Keratinocyte (primary cell): ENCODE data around the gene CGNL1. TPM values are rescaled to one million over a fixed set of nuclear protein-coding genes. Genes with fewer than 3 reads are reported as not detected.

Source experiments
- DNase-seq: peaks from one replicate; pipeline ENCODE4 v3.0.0-alpha.2; 2011; ENCODE audit warnings: low read depth, missing footprints, low spot score
- FAIRE-seq: peaks from 2 replicates; lab custom pipeline; 2011; peaks lifted over from hg19 to GRCh38; lab: Jason Lieb, UNC
- H2AFZ ChIP-seq: 2 replicates; pipeline ENCODE4 v1.6.0; 2012; ENCODE audit warnings: low read length, control low read depth, inconsistent platforms; ENCODE audit not compliant: control insufficient read depth
- H3K27ac ChIP-seq: 2 replicates; pipeline ENCODE4 v1.5.1; 2011; ENCODE audit warnings: low read length; ENCODE audit not compliant: control insufficient read depth, insufficient read depth
- H3K27me3 ChIP-seq: 3 replicates; pipeline ENCODE4 v1.6.0; 2011; ENCODE audit warnings: low read length; ENCODE audit not compliant: control insufficient read depth, insufficient read depth; ENCODE audit errors: extremely low read depth
- H3K36me3 ChIP-seq, 2 experiments: 2 replicates in 1 of 2; 3 replicates in 1 of 2; pipeline ENCODE4 v1.5.1; 2011; ENCODE audit warnings: low read length in 2 of 2, mild to moderate bottlenecking in 1 of 2; ENCODE audit not compliant: control insufficient read depth in 2 of 2, insufficient read depth in 2 of 2; ENCODE audit errors: extremely low read depth in 1 of 2
- H3K4me1 ChIP-seq: 3 replicates; pipeline ENCODE4 v1.5.1; 2011; ENCODE audit warnings: low read length; ENCODE audit not compliant: control insufficient read depth, insufficient read depth; ENCODE audit errors: extremely low read depth
- H3K4me2 ChIP-seq: 3 replicates; pipeline ENCODE4 v1.6.0; 2011; ENCODE audit warnings: low read depth, low read length; ENCODE audit not compliant: control insufficient read depth, insufficient read depth; ENCODE audit errors: extremely low read depth
- H3K4me3 ChIP-seq, 3 experiments: fragments of 200-600 bp in 1 of 3; sonication (generic) in 1 of 3; 2 replicates in 2 of 3; 3 replicates in 1 of 3; pipeline ENCODE4 v1.5.1; 2011 to 2016; ENCODE audit warnings: low read length in 3 of 3, mild to moderate bottlenecking in 3 of 3, control low read depth in 2 of 3, inconsistent platforms in 1 of 3, low read depth in 1 of 3, mixed read lengths in 1 of 3, mixed run types in 1 of 3, moderate library complexity in 1 of 3; ENCODE audit not compliant: control insufficient read depth in 2 of 3, insufficient read depth in 2 of 3; ENCODE audit errors: extremely low read depth in 1 of 3
- H3K79me2 ChIP-seq: 2 replicates; pipeline ENCODE4 v1.6.0; 2012; ENCODE audit warnings: low read length; ENCODE audit not compliant: control insufficient read depth, insufficient read depth
- H3K9ac ChIP-seq: 3 replicates; pipeline ENCODE4 v1.6.0; 2011; ENCODE audit warnings: low read length; ENCODE audit not compliant: control insufficient read depth, insufficient read depth; ENCODE audit errors: extremely low read depth
- H3K9me1 ChIP-seq: 3 replicates; pipeline ENCODE4 v1.6.0; 2011; ENCODE audit warnings: low read length; ENCODE audit not compliant: control insufficient read depth, insufficient read depth; ENCODE audit errors: extremely low read depth
- H3K9me3 ChIP-seq: 2 replicates; pipeline ENCODE4 v1.5.1; 2012; ENCODE audit warnings: low read depth, low read length; ENCODE audit not compliant: control insufficient read depth
- H4K20me1 ChIP-seq: 3 replicates; pipeline ENCODE4 v1.6.0; 2011; ENCODE audit warnings: low read length; ENCODE audit not compliant: control insufficient read depth, insufficient read depth; ENCODE audit errors: extremely low read depth
- EZH2 ChIP-seq: IDR thresholded peaks from one replicate; pipeline ENCODE4 v1.6.1; 2012; ENCODE audit warnings: inconsistent platforms, mild to moderate bottlenecking, low read length, moderate library complexity
- dilution Hi-C: fragments of 300-500 bp; cut with MboI; formaldehyde crosslinking; loops from one replicate; pipeline ENCODE4 v1.7.0; 2020; ENCODE audit warnings: low sequenced_read_pairs; ENCODE audit not compliant: extremely low pct_ligation_motif_present
- polyA plus RNA-seq, 5 experiments: library from polyadenylated mRNA; depleted of rRNA in 3 of 5; stranded (reverse) in 3 of 5; stranded (forward) in 1 of 5; unstranded in 1 of 5; fragments of >200 nt; gene quantifications; 1 replicate in 1 of 5; 2 replicates in 3 of 5; 3 replicates in 1 of 5; pipeline versions ENCODE4 v1.2.1 to v1.2.3, GENCODE V29; 2011 to 2012; ENCODE audit warnings: missing spikeins in 2 of 5, low read depth in 1 of 5, low replicate concordance in 1 of 5
- TF ChIP-seq, protein P1 (sequence below), 3 experiments: IDR thresholded peaks in 1 of 3; conservative IDR thresholded peaks in 1 of 3; optimal IDR thresholded peaks in 1 of 3; 2 replicates in 2 of 3; 3 replicates in 1 of 3; pipeline versions ENCODE3 to v1.5.1; 2011; ENCODE audit warnings: low read length in 3 of 3, mild to moderate bottlenecking in 3 of 3, moderate library complexity in 2 of 3, control low read depth in 1 of 3, inconsistent platforms in 1 of 3; ENCODE audit not compliant: insufficient read depth in 2 of 3; ENCODE audit errors: extremely low read depth in 1 of 3

CGNL1 gene
- polyA plus RNA-seq, 1 donor (not counting 4 experiments of a cell fraction or from before 2014, with no cell fraction given) = 0.05 TPM

GRCh38 chr15:57534281-57534680 lies 158.0 kb downstream of the CGNL1 start:
- no peak for FAIRE-seq
- Histone ChIP-seq H3K4me2 (no peak overlapping the region), H3K79me2 (no peaks in the 10 kb centered on the region), H3K9me1 (no peaks in the 10 kb centered on the region), H3K27me3 (peaks cover under 1% of the 10 kb centered on the region), H3K9me3 (no peaks in the 10 kb centered on the region), H3K4me3 (no peak overlapping the region), H3K36me3 (no peaks in the 10 kb centered on the region), H3K4me1 (no peaks in the 10 kb centered on the region), H4K20me1 (no peaks in the 10 kb centered on the region), H2AFZ (no peak overlapping the region), H3K9ac (no peak overlapping the region), H3K27ac (no peak overlapping the region)
- no peak for DNase-seq
- TF ChIP-seq EZH2 = no peak
- TF ChIP-seq, protein P1, sequence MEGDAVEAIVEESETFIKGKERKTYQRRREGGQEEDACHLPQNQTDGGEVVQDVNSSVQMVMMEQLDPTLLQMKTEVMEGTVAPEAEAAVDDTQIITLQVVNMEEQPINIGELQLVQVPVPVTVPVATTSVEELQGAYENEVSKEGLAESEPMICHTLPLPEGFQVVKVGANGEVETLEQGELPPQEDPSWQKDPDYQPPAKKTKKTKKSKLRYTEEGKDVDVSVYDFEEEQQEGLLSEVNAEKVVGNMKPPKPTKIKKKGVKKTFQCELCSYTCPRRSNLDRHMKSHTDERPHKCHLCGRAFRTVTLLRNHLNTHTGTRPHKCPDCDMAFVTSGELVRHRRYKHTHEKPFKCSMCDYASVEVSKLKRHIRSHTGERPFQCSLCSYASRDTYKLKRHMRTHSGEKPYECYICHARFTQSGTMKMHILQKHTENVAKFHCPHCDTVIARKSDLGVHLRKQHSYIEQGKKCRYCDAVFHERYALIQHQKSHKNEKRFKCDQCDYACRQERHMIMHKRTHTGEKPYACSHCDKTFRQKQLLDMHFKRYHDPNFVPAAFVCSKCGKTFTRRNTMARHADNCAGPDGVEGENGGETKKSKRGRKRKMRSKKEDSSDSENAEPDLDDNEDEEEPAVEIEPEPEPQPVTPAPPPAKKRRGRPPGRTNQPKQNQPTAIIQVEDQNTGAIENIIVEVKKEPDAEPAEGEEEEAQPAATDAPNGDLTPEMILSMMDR (optimal IDR thresholded peaks at IDR 0.05 in 1 of 3, IDR thresholded peaks at IDR 0.05 in 1 of 3, conservative IDR thresholded peaks at IDR 0.05 in 1 of 3; ENCODE audit: extremely low read depth in 1 of 3, insufficient read depth in 2 of 3, low read length in 3 of 3) = no peak
- dilution Hi-C loops = loop anchor here (25.0 kb wide), 1 partner anchor 197 kb away; no protein-coding TSS in a partner anchor

- no peaks in the 10 kb centered on the region for H3K9me3 ChIP-seq
- no peaks in the 10 kb centered on the region for H3K36me3 ChIP-seq
- DNase-seq (no peak), FAIRE-seq (peak; percentile 23)
- dilution Hi-C loops = loop anchor here (25.0 kb wide), 1 partner anchor 200 kb away; no protein-coding TSS in a partner anchor
- H3K4me2 ChIP-seq = no peak overlapping the region
- H3K27ac ChIP-seq = no peak overlapping the region
- no peak for TF ChIP-seq EZH2
- TF ChIP-seq, protein P1 (optimal IDR thresholded peaks at IDR 0.05 in 1 of 3, IDR thresholded peaks at IDR 0.05 in 1 of 3, conservative IDR thresholded peaks at IDR 0.05 in 1 of 3; ENCODE audit: extremely low read depth in 1 of 3, insufficient read depth in 2 of 3, low read length in 3 of 3) = no peak
- H3K4me1 ChIP-seq = no peaks in the 10 kb centered on the region
- no peaks in the 10 kb centered on the region for H3K9me1 ChIP-seq
- peaks cover 7% of the 10 kb centered on the region for H3K27me3 ChIP-seq
- H3K4me3 ChIP-seq = no peak overlapping the region
- H3K79me2 ChIP-seq = no peaks in the 10 kb centered on the region
- H2AFZ ChIP-seq = no peak overlapping the region
- H4K20me1 ChIP-seq = no peaks in the 10 kb centered on the region
- no peak overlapping the region for H3K9ac ChIP-seq
Measured at GRCh38 chr15:57537072-57537471, 160.8 kb downstream of the CGNL1 start.
